Gastrocnemius medialis (tissue), 4 donors: ENCODE results near the gene PAX2.

Source experiments
- POLR2A ChIP-seq, 2 donors: fragments of 450-650 bp; IDR thresholded peaks; one replicate each; pipeline ENCODE4 v1.6.1; 2017; ENCODE audit warnings: antibody characterized with exemption in 2 of 2, mild to moderate bottlenecking in 2 of 2, moderate library complexity in 2 of 2
- TF ChIP-seq, protein P1 (sequence below), 5 experiments: fragments of 450-650 bp in 3 of 5; fragments of 200-600 bp in 2 of 5; sonication (generic) in 2 of 5; IDR thresholded peaks in 4 of 5; conservative IDR thresholded peaks in 1 of 5; 1 replicate in 4 of 5; 2 replicates in 1 of 5; pipeline ENCODE4 v1.5.1; 2016 to 2019; ENCODE audit warnings: antibody characterized with exemption in 5 of 5, mild to moderate bottlenecking in 3 of 5, moderate library complexity in 3 of 5

DNA sequence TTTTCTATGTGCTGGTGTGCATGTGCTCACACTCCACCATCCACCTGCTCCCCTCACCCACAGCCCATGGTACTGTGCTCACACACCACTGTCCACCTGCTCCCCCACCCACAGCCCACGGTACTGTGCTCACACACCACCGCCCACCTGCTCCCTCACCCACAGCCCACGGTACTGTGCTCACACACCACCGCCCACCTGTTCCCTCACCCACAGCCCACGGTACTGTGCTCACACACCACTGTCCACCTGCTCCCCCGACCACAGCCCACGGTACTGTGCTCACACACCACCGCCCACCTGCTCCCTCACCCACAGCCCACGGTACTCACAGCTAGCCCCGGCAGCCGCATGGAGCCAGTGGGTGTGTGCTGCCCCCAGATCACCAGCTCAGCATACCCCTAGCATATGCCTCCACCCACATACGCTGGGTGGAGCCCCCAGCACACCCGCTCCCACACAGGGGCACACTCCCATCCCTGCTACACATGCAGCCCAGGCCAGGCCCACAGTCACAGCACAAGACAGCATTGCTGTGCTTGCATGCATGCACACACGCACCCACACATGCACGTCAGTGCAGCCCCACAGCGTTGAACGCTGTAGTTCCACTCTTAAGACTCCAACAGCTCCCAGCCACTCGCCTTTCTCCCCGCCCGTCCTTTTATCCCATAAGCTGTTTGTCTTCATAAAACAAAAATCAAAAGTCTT, 62.0 kb downstream of the PAX2 start:
- TF ChIP-seq, protein P1, sequence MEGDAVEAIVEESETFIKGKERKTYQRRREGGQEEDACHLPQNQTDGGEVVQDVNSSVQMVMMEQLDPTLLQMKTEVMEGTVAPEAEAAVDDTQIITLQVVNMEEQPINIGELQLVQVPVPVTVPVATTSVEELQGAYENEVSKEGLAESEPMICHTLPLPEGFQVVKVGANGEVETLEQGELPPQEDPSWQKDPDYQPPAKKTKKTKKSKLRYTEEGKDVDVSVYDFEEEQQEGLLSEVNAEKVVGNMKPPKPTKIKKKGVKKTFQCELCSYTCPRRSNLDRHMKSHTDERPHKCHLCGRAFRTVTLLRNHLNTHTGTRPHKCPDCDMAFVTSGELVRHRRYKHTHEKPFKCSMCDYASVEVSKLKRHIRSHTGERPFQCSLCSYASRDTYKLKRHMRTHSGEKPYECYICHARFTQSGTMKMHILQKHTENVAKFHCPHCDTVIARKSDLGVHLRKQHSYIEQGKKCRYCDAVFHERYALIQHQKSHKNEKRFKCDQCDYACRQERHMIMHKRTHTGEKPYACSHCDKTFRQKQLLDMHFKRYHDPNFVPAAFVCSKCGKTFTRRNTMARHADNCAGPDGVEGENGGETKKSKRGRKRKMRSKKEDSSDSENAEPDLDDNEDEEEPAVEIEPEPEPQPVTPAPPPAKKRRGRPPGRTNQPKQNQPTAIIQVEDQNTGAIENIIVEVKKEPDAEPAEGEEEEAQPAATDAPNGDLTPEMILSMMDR (IDR thresholded peaks at IDR 0.05 in 4 of 5, conservative IDR thresholded peaks at IDR 0.05 in 1 of 5): no peak
- no peak for TF ChIP-seq POLR2A (IDR thresholded peaks at IDR 0.05)
